ENCODE results near the gene CHST8.

DNA sequence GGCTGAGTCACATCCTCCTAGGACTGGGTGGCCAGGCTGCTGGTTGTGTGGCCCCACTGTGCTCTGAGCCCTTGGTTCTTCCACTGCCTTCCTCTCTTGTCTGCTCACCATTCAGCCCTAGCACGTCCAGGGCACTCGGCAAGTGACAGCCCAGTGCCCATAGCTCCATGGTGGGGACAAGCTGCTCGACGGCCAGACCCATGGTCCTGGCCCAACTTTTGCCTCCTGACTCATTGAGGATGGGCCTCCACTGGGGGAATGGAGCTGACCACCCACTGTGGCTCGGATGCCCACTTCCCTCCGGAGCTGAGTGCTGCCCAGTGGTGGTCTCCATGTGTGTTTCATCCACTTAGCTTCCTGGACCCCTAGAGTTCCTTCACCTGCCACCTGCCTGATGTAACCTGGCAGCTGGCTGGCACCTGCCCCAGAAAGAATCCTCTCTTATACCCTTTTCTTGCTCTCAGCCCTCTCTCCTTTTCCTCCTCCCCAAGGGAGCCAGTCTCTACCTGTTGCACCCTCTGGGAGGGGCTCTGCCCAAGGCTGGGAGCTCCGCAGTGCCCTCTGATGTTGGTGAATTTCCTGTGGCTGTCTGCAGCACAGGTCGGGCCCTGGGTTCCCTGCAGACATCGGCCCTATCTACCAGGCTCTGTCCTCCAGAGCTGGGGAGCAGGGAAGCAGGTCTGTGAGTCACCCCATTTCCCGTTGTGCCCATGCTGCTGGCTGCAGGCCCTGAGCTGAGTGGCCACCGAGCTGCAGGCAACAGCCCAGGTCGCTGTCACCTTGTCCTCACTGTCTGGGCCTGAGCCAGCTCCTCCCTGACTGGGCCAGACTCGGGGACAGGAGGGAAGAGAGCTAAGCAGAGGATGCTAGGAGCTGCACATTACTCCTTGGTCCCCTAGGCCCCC lies 7.4 kb downstream of the CHST8 start:
- TF ChIP-seq, protein P1, sequence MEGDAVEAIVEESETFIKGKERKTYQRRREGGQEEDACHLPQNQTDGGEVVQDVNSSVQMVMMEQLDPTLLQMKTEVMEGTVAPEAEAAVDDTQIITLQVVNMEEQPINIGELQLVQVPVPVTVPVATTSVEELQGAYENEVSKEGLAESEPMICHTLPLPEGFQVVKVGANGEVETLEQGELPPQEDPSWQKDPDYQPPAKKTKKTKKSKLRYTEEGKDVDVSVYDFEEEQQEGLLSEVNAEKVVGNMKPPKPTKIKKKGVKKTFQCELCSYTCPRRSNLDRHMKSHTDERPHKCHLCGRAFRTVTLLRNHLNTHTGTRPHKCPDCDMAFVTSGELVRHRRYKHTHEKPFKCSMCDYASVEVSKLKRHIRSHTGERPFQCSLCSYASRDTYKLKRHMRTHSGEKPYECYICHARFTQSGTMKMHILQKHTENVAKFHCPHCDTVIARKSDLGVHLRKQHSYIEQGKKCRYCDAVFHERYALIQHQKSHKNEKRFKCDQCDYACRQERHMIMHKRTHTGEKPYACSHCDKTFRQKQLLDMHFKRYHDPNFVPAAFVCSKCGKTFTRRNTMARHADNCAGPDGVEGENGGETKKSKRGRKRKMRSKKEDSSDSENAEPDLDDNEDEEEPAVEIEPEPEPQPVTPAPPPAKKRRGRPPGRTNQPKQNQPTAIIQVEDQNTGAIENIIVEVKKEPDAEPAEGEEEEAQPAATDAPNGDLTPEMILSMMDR (CRISPR knock-in tag; IDR thresholded peaks at IDR 0.05): no peak
- TF ChIP-seq GABPA (IDR thresholded peaks at IDR 0.05; ENCODE audit: low read depth, low read length) (no peak), GABPA (CRISPR knock-in tag; IDR thresholded peaks at IDR 0.05; ENCODE audit: low read depth) (no peak), SALL2 (CRISPR knock-in tag; IDR thresholded peaks at IDR 0.05) (no peak), POLR2AphosphoS5 (IDR thresholded peaks at IDR 0.05; ENCODE audit: low read depth, low read length) (no peak), ZNF292 (CRISPR knock-in tag; IDR thresholded peaks at IDR 0.05; ENCODE audit: borderline replicate concordance, low read depth) (no peak), NCOA1 (CRISPR knock-in tag; IDR thresholded peaks at IDR 0.05) (no peak), SMC3 (IDR thresholded peaks at IDR 0.05; ENCODE audit: low read length) (no peak), SP1 (IDR thresholded peaks at IDR 0.05) (no peak), SP1 (CRISPR knock-in tag; IDR thresholded peaks at IDR 0.05) (no peak), RARA (CRISPR knock-in tag; IDR thresholded peaks at IDR 0.05) (no peak), GFI1 (CRISPR knock-in tag; IDR thresholded peaks at IDR 0.05; ENCODE audit: borderline replicate concordance) (no peak)
- TF ChIP-seq, protein P2, sequence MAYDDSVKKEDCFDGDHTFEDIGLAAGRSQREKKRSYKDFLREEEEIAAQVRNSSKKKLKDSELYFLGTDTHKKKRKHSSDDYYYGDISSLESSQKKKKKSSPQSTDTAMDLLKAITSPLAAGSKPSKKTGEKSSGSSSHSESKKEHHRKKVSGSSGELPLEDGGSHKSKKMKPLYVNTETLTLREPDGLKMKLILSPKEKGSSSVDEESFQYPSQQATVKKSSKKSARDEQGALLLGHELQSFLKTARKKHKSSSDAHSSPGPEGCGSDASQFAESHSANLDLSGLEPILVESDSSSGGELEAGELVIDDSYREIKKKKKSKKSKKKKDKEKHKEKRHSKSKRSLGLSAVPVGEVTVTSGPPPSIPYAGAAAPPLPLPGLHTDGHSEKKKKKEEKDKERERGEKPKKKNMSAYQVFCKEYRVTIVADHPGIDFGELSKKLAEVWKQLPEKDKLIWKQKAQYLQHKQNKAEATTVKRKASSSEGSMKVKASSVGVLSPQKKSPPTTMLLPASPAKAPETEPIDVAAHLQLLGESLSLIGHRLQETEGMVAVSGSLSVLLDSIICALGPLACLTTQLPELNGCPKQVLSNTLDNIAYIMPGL (CRISPR knock-in tag; IDR thresholded peaks at IDR 0.05; ENCODE audit: borderline replicate concordance in 1 of 2, low read depth in 1 of 2): no peak

Data from HepG2 (cell line).